Fibroblast of mammary gland (primary cell): ENCODE measurements around the gene CNGB1.

Experiments used
- DNase-seq: peaks from one replicate; pipeline ENCODE4 v3.0.0-alpha.2; 2010; ENCODE audit warnings: low read depth
- H3K4me3 ChIP-seq: 2 replicates; pipeline ENCODE4 v1.5.1; 2011; ENCODE audit warnings: low read depth, mild to moderate bottlenecking, low read length, moderate library complexity; ENCODE audit not compliant: control insufficient read depth
- CTCF ChIP-seq: conservative IDR thresholded peaks from 2 replicates; pipeline ENCODE4 v1.5.1; 2011; ENCODE audit warnings: low read depth, low read length, inconsistent platforms; ENCODE audit not compliant: control insufficient read depth, insufficient read depth

CNGB1 gene

GRCh38 chr16:57961538-57961937 is 9.4 kb downstream of the CNGB1 start:
- DNase-seq = no peak
- no peak for TF ChIP-seq CTCF
- H3K4me3 ChIP-seq = no peak overlapping the region

GRCh38 chr16:57960826-57961472 is 10.0 kb downstream of the CNGB1 start:
- no peak for TF ChIP-seq CTCF
- no peak overlapping the region for H3K4me3 ChIP-seq
- DNase-seq = no peak

- no peak for TF ChIP-seq CTCF
- no peak overlapping the region for H3K4me3 ChIP-seq
- no peak for DNase-seq
These were observed 10.6 kb downstream of the CNGB1 start for GRCh38 chr16:57960310-57960709.

GRCh38 chr16:57959804-57960203 is 11.1 kb downstream of the CNGB1 start:
- no peak for TF ChIP-seq CTCF
- no peak for DNase-seq
- H3K4me3 ChIP-seq = no peak overlapping the region

GRCh38 chr16:57959121-57959520 is 11.8 kb downstream of the CNGB1 start:
- H3K4me3 ChIP-seq = no peak overlapping the region
- no peak for DNase-seq
- TF ChIP-seq CTCF = no peak

- TF ChIP-seq CTCF = no peak
- DNase-seq = no peak
- H3K4me3 ChIP-seq = no peak overlapping the region
These were observed 12.4 kb downstream of the CNGB1 start for GRCh38 chr16:57958544-57958943.
